PC-3 (cell line): ENCODE measurements around the gene ATXN10.

Experiments
- EZH2 ChIP-seq: fragments of 300-600 bp; sonication (generic); IDR thresholded peaks from one replicate; pipeline ENCODE4 v1.6.1; 2017; ENCODE audit warnings: antibody characterized with exemption, mild to moderate bottlenecking, low read length; ENCODE audit not compliant: unreplicated experiment
- TF ChIP-seq, protein P1 (sequence below): fragments of 300-600 bp; sonication (generic); conservative IDR thresholded peaks from 2 replicates; pipeline ENCODE4 v1.5.1; 2017; ENCODE audit warnings: antibody characterized with exemption, low read depth, mild to moderate bottlenecking, low read length

DNA sequence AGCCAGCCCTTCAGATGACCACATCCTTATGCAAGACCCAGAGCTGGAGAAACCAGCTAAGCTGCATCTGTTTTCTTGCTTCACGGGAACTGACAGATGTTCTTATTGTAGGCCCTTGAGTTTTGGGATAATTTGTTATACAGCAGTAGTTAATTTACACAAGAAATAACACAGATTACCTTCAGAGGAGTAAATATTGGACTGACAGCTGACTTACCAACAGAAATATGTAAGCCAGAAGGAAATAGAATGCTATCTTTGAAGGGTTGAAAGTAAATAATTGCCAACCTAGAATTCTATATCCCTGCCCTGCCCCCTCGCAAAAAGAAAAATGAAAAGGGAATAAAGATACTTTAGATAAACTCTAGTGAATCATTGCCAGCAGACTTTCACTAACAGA lies 181.2 kb downstream of the ATXN10 start:
- TF ChIP-seq, protein P1, sequence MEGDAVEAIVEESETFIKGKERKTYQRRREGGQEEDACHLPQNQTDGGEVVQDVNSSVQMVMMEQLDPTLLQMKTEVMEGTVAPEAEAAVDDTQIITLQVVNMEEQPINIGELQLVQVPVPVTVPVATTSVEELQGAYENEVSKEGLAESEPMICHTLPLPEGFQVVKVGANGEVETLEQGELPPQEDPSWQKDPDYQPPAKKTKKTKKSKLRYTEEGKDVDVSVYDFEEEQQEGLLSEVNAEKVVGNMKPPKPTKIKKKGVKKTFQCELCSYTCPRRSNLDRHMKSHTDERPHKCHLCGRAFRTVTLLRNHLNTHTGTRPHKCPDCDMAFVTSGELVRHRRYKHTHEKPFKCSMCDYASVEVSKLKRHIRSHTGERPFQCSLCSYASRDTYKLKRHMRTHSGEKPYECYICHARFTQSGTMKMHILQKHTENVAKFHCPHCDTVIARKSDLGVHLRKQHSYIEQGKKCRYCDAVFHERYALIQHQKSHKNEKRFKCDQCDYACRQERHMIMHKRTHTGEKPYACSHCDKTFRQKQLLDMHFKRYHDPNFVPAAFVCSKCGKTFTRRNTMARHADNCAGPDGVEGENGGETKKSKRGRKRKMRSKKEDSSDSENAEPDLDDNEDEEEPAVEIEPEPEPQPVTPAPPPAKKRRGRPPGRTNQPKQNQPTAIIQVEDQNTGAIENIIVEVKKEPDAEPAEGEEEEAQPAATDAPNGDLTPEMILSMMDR, result no peak
- no peak for TF ChIP-seq EZH2
